ENCODE results near the gene KPNB1.
A peak's percentile ranks its signal among the peaks of the same experiment; 100 is the strongest.

Gene KPNB1

DNA sequence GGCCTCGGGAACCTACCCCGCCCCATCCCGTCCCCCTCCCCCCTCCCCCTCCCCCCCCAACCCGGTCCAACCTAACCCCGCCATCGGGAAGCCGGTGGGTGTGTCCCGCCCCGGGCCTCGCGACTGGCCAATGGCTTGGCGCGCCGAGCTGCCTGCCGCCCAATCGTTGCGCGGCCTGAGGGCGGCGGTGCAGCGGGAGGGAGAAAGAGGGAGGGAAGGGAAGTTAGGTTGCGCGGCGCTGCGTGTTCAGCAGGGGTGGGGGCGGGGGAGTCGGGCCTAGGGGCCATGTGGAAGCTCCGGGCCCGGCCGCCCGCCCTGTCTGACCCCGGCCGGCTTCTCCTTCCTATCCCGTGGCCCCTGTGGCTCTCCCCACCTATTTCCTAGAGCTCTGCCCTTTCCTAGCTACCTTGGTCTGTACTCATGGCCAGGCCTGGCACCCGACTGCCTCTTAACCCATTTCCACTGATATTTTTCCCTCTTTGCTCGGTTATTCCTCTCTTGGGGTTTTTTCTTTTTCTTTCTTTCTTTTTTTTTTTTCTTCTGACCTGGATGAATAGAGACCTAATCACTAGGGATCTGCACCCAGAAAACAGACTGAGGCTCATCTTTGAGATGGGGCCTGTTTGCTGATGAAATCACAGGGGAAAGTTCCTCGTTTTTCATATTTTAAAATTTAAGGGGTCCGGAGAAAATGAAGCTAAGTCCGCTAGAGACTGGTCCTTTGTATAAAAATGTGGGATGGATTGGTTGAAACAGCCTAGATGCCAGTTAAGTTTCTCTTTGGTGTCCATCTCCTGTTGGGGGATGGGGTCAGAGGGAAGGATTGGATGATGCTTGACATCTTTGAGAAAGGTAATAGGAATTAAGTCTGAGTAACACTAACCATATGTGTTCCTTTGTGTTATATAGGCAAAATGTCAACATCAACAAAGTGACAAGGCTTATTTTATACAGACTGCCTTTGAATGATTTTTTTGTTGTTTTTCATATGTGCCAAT lies 1.1 kb downstream of the KPNB1 start (continued):
- no peak for TF ChIP-seq ZNF174 (tag by site-specific recombination; IDR thresholded peaks at IDR 0.05)
- no peak for TF ChIP-seq SCRT2 (tag by site-specific recombination; IDR thresholded peaks at IDR 0.05)
- no peak for TF ChIP-seq ZNF521 (tag by site-specific recombination; IDR thresholded peaks at IDR 0.05)
- no peak for TF ChIP-seq ZNF311 (tag by site-specific recombination; IDR thresholded peaks at IDR 0.05; ENCODE audit: borderline replicate concordance)
- peak; percentile 25 for TF ChIP-seq ZBTB17 (tag by site-specific recombination; IDR thresholded peaks at IDR 0.05)
- TF ChIP-seq, protein P1, sequence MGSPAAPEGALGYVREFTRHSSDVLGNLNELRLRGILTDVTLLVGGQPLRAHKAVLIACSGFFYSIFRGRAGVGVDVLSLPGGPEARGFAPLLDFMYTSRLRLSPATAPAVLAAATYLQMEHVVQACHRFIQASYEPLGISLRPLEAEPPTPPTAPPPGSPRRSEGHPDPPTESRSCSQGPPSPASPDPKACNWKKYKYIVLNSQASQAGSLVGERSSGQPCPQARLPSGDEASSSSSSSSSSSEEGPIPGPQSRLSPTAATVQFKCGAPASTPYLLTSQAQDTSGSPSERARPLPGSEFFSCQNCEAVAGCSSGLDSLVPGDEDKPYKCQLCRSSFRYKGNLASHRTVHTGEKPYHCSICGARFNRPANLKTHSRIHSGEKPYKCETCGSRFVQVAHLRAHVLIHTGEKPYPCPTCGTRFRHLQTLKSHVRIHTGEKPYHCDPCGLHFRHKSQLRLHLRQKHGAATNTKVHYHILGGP (tag by site-specific recombination; IDR thresholded peaks at IDR 0.05): no peak
- TF ChIP-seq, protein P2, sequence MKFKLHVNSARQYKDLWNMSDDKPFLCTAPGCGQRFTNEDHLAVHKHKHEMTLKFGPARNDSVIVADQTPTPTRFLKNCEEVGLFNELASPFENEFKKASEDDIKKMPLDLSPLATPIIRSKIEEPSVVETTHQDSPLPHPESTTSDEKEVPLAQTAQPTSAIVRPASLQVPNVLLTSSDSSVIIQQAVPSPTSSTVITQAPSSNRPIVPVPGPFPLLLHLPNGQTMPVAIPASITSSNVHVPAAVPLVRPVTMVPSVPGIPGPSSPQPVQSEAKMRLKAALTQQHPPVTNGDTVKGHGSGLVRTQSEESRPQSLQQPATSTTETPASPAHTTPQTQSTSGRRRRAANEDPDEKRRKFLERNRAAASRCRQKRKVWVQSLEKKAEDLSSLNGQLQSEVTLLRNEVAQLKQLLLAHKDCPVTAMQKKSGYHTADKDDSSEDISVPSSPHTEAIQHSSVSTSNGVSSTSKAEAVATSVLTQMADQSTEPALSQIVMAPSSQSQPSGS (tag by site-specific recombination; IDR thresholded peaks at IDR 0.05; ENCODE audit: low read depth): no peak
- TF ChIP-seq KLF9 (tag by site-specific recombination; IDR thresholded peaks at IDR 0.05; ENCODE audit: low read depth): peak; percentile 90
- no peak for TF ChIP-seq ZNF677 (tag by site-specific recombination; IDR thresholded peaks at IDR 0.05)
- no peak for TF ChIP-seq ZNF175 (tag by site-specific recombination; IDR thresholded peaks at IDR 0.05)
- TF ChIP-seq ZFP69B (tag by site-specific recombination; IDR thresholded peaks at IDR 0.05): peak; percentile 81; the same call in 1 of the 2 replicates
- TF ChIP-seq ZNF248 (tag by site-specific recombination; IDR thresholded peaks at IDR 0.05): no peak
- TF ChIP-seq ZNF639 (tag by site-specific recombination; IDR thresholded peaks at IDR 0.05): no peak
- TF ChIP-seq ZNF274 (IDR thresholded peaks at IDR 0.05; ENCODE audit: low read length): no peak
- no peak for TF ChIP-seq ZNF274 (tag by site-specific recombination; IDR thresholded peaks at IDR 0.05; ENCODE audit: borderline replicate concordance)
- no peak for TF ChIP-seq ZNF670 (tag by site-specific recombination; IDR thresholded peaks at IDR 0.05; ENCODE audit: low read depth)
- TF ChIP-seq, protein P3, sequence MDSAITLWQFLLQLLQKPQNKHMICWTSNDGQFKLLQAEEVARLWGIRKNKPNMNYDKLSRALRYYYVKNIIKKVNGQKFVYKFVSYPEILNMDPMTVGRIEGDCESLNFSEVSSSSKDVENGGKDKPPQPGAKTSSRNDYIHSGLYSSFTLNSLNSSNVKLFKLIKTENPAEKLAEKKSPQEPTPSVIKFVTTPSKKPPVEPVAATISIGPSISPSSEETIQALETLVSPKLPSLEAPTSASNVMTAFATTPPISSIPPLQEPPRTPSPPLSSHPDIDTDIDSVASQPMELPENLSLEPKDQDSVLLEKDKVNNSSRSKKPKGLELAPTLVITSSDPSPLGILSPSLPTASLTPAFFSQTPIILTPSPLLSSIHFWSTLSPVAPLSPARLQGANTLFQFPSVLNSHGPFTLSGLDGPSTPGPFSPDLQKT (IDR thresholded peaks at IDR 0.05; ENCODE audit: borderline replicate concordance, low read depth, low read length): no peak
- TF ChIP-seq HOXC10 (CRISPR knock-in tag; IDR thresholded peaks at IDR 0.05): no peak
- TF ChIP-seq, protein P4, sequence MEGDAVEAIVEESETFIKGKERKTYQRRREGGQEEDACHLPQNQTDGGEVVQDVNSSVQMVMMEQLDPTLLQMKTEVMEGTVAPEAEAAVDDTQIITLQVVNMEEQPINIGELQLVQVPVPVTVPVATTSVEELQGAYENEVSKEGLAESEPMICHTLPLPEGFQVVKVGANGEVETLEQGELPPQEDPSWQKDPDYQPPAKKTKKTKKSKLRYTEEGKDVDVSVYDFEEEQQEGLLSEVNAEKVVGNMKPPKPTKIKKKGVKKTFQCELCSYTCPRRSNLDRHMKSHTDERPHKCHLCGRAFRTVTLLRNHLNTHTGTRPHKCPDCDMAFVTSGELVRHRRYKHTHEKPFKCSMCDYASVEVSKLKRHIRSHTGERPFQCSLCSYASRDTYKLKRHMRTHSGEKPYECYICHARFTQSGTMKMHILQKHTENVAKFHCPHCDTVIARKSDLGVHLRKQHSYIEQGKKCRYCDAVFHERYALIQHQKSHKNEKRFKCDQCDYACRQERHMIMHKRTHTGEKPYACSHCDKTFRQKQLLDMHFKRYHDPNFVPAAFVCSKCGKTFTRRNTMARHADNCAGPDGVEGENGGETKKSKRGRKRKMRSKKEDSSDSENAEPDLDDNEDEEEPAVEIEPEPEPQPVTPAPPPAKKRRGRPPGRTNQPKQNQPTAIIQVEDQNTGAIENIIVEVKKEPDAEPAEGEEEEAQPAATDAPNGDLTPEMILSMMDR (tag by site-specific recombination; IDR thresholded peaks at IDR 0.05): no peak; the same call in 1 of the 2 replicates
- TF ChIP-seq ZNF155 (tag by site-specific recombination; IDR thresholded peaks at IDR 0.05): no peak
- no peak for TF ChIP-seq ZNF223 (tag by site-specific recombination; IDR thresholded peaks at IDR 0.05)
- peak; percentile 94 for TF ChIP-seq ZFHX2 (tag by site-specific recombination; conservative IDR thresholded peaks at IDR 0.05)
- TF ChIP-seq ZNF768 (tag by site-specific recombination; IDR thresholded peaks at IDR 0.05): no peak
- no peak for TF ChIP-seq TCF7L2 (IDR thresholded peaks at IDR 0.05; ENCODE audit: borderline replicate concordance, low read depth, low read length)
- TF ChIP-seq ZNF514 (tag by site-specific recombination; IDR thresholded peaks at IDR 0.05): no peak
- TF ChIP-seq GLI4 (tag by site-specific recombination; IDR thresholded peaks at IDR 0.05): no peak
- TF ChIP-seq ZNF830 (tag by site-specific recombination; IDR thresholded peaks at IDR 0.05; ENCODE audit: low read depth): no peak
- peak; percentile 66 for TF ChIP-seq ZIC2 (tag by site-specific recombination; IDR thresholded peaks at IDR 0.05)
- peak; percentile 82 for TF ChIP-seq ZNF341 (tag by site-specific recombination; IDR thresholded peaks at IDR 0.05; ENCODE audit: low read depth)
- TF ChIP-seq ZNF704 (tag by site-specific recombination; IDR thresholded peaks at IDR 0.05): 0 out of 2 replicates have a peak, but pooled peaks have one; percentile 19
- TF ChIP-seq MZF1 (tag by site-specific recombination; IDR thresholded peaks at IDR 0.05; ENCODE audit: borderline replicate concordance): no peak
